GM12891 (cell line): ENCODE measurements around the gene CLASP2.
"Not testable (repeated sequence)": the region's sequence is repeated elsewhere in the genome, so short reads cannot be mapped to it uniquely, and the experiment has no call there.

Source experiments
- DNase-seq: peaks from one replicate; pipeline ENCODE4 v3.0.0; 2011; ENCODE audit warnings: low spot score; ENCODE audit not compliant: insufficient read length
- FAIRE-seq: peaks from 2 replicates; lab custom pipeline; 2011; peaks lifted over from hg19 to GRCh38; lab: Jason Lieb, UNC
- PAX5 ChIP-seq: IDR thresholded peaks from 2 replicates; pipeline ENCODE4 v1.6.1; 2011; ENCODE audit warnings: low read length, moderate library complexity, mild to moderate bottlenecking; ENCODE audit not compliant: insufficient read depth, severe bottlenecking
- POLR2A ChIP-seq: IDR thresholded peaks from 2 replicates; pipeline ENCODE4 v1.6.1; 2011; ENCODE audit warnings: low read depth, low read length, control low read depth
- POLR2AphosphoS5 ChIP-seq: IDR thresholded peaks from 2 replicates; pipeline ENCODE4 v1.6.1; 2011; ENCODE audit warnings: low read depth, low read length, control low read depth
- POU2F2 ChIP-seq: IDR thresholded peaks from 2 replicates; pipeline ENCODE4 v1.6.1; 2011; ENCODE audit warnings: low read depth, mild to moderate bottlenecking, control low read depth, low read length, moderate library complexity
- SPI1 ChIP-seq: IDR thresholded peaks from 2 replicates; pipeline ENCODE4 v1.6.1; 2011; ENCODE audit warnings: low read depth, low read length, control low read depth
- TAF1 ChIP-seq: IDR thresholded peaks from 2 replicates; pipeline ENCODE4 v1.6.1; 2011; ENCODE audit warnings: low read depth, low read length, control low read depth

The CLASP2 gene

GRCh38 chr3:33658991-33659848, 58.8 kb downstream of the CLASP2 start:
- 0 out of 2 replicates have a peak, but pooled peaks have one; percentile 24 for TF ChIP-seq POU2F2
- no peak for TF ChIP-seq SPI1
- peak; percentile 10 for DNase-seq
- peak; percentile 98 for FAIRE-seq

- DNase-seq, result no peak
- TF ChIP-seq POU2F2 (no peak), PAX5 (no peak), SPI1 (no peak), POLR2A (no peak), POLR2AphosphoS5 (no peak), TAF1 (no peak)
- FAIRE-seq, result no peak
Measured at GRCh38 chr3:33658621-33658990, 59.4 kb downstream of the CLASP2 start.

- TF ChIP-seq PAX5, result no peak
- no peak for TF ChIP-seq TAF1
- no peak for TF ChIP-seq POU2F2
- no peak for TF ChIP-seq POLR2A
- no peak for TF ChIP-seq POLR2AphosphoS5
- no peak for TF ChIP-seq SPI1
- FAIRE-seq (no peak), DNase-seq (no peak)
Measured at GRCh38 chr3:33658039-33658438, 60.0 kb downstream of the CLASP2 start.

GRCh38 chr3:33652736-33653135, 65.3 kb downstream of the CLASP2 start:
- TF ChIP-seq POLR2AphosphoS5 (no peak), POLR2A (no peak), PAX5 (no peak), TAF1 (no peak), POU2F2 (no peak), SPI1 (no peak)
- FAIRE-seq, result no peak
- DNase-seq, result no peak

GRCh38 chr3:33651101-33651500, 67.0 kb downstream of the CLASP2 start:
- FAIRE-seq, result not testable (repeated sequence)

GRCh38 chr3:33650495-33650894, 67.6 kb downstream of the CLASP2 start:
- FAIRE-seq (no peak), DNase-seq (no peak)
- no peak for TF ChIP-seq POLR2AphosphoS5
- TF ChIP-seq PAX5, result no peak
- no peak for TF ChIP-seq SPI1
- no peak for TF ChIP-seq POU2F2
- TF ChIP-seq TAF1, result no peak
- no peak for TF ChIP-seq POLR2A

More at GRCh38 chr3:33651101-33651500, 67.0 kb downstream of the CLASP2 start:
- DNase-seq, result not testable (repeated sequence)

- TF ChIP-seq POLR2AphosphoS5, result no peak
- peak; percentile 48 for FAIRE-seq
Measured at GRCh38 chr3:33648793-33649192, 69.3 kb downstream of the CLASP2 start.

GRCh38 chr3:33646406-33646805, 71.6 kb downstream of the CLASP2 start:
- no peak for DNase-seq
- FAIRE-seq, result no peak
- TF ChIP-seq POLR2A (no peak), PAX5 (no peak), POU2F2 (no peak), SPI1 (no peak), POLR2AphosphoS5 (no peak), TAF1 (no peak)

More at GRCh38 chr3:33648793-33649192, 69.3 kb downstream of the CLASP2 start:
- no peak for DNase-seq

GRCh38 chr3:33645060-33645647, 72.9 kb downstream of the CLASP2 start:
- peak; percentile 9 for FAIRE-seq
- TF ChIP-seq TAF1 (no peak), POU2F2 (no peak), SPI1 (no peak), POLR2A (no peak), POLR2AphosphoS5 (no peak), PAX5 (no peak)
- DNase-seq, result no peak

GRCh38 chr3:33644582-33644981, 73.5 kb downstream of the CLASP2 start:
- FAIRE-seq (no peak), DNase-seq (no peak)
- TF ChIP-seq SPI1, result no peak
- TF ChIP-seq POU2F2, result no peak
- no peak for TF ChIP-seq POLR2AphosphoS5
- TF ChIP-seq PAX5, result no peak
- no peak for TF ChIP-seq POLR2A
- no peak for TF ChIP-seq TAF1
